PC-3 (cell line): ENCODE results near the gene GFM2.

Source experiments
- EZH2 ChIP-seq: fragments of 300-600 bp; sonication (generic); IDR thresholded peaks from one replicate; pipeline ENCODE4 v1.6.1; 2017; ENCODE audit warnings: antibody characterized with exemption, mild to moderate bottlenecking, low read length; ENCODE audit not compliant: unreplicated experiment
- EZH2phosphoT487 ChIP-seq: fragments of 300-600 bp; sonication (generic); IDR thresholded peaks from 2 replicates; pipeline ENCODE4 v1.6.1; 2018; ENCODE audit warnings: mild to moderate bottlenecking, antibody characterized with exemption, low read length, borderline replicate concordance
- TF ChIP-seq, protein P1 (sequence below): fragments of 300-600 bp; sonication (generic); conservative IDR thresholded peaks from 2 replicates; pipeline ENCODE4 v1.5.1; 2017; ENCODE audit warnings: antibody characterized with exemption, low read depth, mild to moderate bottlenecking, low read length

DNA sequence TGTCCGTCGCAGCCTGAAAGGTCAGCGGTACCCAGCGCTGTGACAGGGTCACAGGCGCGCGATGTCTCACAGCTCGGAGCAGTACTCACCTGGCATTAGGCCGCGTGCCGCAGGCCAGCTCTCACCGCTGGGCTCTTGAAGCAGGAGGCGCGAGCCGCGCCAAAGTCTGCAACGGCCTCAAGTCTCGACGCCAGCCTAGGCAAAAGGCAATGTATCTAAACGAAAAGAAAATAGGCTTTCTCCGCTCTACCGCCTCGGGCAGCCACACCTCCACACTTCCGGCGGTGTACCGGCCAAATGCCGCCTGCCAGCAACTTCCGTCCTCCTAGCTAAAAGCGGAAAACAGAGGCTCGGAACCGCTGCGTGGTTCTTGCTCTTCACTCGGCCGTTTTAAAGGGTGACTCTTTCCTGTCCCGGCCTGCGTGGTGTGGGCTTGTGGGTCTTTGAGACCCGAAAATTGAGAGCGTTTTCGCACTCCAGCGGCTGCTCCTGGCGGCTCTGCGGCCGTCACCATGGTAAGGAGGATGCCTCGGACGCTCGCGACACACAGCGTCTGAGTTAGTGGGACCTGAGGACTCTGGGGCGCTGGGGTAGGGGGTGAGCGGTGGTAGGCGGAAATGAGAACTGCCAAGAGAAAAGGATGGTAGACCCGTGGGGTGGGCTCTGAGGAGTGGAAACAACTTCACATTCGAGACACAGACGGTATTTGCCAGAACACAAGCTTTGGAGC is at the start of gene GFM2, which contains the start of gene NSA2:
- TF ChIP-seq, protein P1, sequence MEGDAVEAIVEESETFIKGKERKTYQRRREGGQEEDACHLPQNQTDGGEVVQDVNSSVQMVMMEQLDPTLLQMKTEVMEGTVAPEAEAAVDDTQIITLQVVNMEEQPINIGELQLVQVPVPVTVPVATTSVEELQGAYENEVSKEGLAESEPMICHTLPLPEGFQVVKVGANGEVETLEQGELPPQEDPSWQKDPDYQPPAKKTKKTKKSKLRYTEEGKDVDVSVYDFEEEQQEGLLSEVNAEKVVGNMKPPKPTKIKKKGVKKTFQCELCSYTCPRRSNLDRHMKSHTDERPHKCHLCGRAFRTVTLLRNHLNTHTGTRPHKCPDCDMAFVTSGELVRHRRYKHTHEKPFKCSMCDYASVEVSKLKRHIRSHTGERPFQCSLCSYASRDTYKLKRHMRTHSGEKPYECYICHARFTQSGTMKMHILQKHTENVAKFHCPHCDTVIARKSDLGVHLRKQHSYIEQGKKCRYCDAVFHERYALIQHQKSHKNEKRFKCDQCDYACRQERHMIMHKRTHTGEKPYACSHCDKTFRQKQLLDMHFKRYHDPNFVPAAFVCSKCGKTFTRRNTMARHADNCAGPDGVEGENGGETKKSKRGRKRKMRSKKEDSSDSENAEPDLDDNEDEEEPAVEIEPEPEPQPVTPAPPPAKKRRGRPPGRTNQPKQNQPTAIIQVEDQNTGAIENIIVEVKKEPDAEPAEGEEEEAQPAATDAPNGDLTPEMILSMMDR, result no peak
- TF ChIP-seq EZH2, result no peak
- no peak for TF ChIP-seq EZH2phosphoT487
